ENCODE results near the gene ACSL1. TPM values are rescaled to one million over a fixed set of nuclear protein-coding genes. Genes with fewer than 3 reads are reported as not detected.
"Not testable (repeated sequence)": the region's sequence is repeated elsewhere in the genome, so short reads cannot be mapped to it uniquely, and the experiment has no call there.

The ACSL1 gene
- total and polyA plus RNA-seq, 7 experiments from 2014 or later, result 5.7 to 80.1 (median 11.5) TPM

DNA sequence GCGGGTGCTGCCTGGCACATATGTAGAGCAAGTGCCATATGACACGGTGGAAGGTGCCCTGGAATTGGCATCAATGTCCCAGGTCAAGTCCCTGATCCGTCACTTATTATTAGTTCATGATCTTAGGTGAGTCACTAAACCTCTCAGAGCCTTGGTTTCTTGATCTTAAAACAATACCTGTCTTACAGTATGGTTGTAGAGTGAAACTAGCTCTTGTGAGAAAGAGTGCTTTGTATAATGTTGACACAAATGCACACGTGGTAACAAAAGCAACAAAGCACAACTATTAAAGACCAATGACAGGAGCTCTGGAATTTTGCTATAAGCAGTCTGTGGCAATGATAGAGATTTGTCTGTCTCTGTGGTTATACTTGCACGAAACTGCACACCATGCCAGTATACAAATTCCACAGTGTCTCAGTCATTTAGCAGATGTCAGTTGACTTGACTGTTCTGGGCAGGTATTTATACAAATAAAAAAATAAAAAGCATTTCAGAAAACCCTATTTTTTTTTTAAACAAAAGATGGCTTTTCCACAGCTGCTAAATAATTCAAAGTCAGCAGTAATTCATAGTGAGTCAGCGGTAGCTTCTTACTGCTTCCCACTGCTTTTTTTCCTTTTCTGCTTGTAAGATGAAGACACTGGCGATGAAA is 19.7 kb upstream of the ACSL1 start:
- no peak overlapping the region for H3K27ac Mint-ChIP-seq
- no peak for DNase-seq
- Histone ChIP-seq H3K27ac (ENCODE audit: low read depth, low read length) (no peak overlapping the region), H3K36me3 (ENCODE audit: control insufficient read depth in 2 of 3, insufficient read depth in 3 of 3, low read length in 3 of 3) (no peaks in the 10 kb centered on the region), H3K27me3 (ENCODE audit: control insufficient read depth in 2 of 2, insufficient read depth in 2 of 2, low read length in 2 of 2) (no peaks in the 10 kb centered on the region), H3K4me3 (ENCODE audit: low read length) (no peak overlapping the region), H3K4me1 (ENCODE audit: control insufficient read depth in 2 of 2, insufficient read depth in 2 of 2, low read length in 2 of 2) (no peaks in the 10 kb centered on the region), H3K9me3 (ENCODE audit: control insufficient read depth in 2 of 3, low read length in 3 of 3) (no peaks in the 10 kb centered on the region)
- H3K36me3 Mint-ChIP-seq, result no peaks in the 10 kb centered on the region
- intact Hi-C loops (cut with micrococcal nuclease), result no loop called here
- H3K4me1 Mint-ChIP-seq, result peaks cover 0 to 22% (median 0%) of the 10 kb centered on the region in 7 donors
- H3K9me3 Mint-ChIP-seq, result no peaks in the 10 kb centered on the region
- ChIA-PET POLR2A (interaction anchor here (0.8 kb wide), 1 partner anchor 578 kb away, joined by 4 read pairs; no protein-coding TSS in a partner anchor), CTCF (interaction anchor here (0.7 kb wide), 1 partner anchor 11 kb away, joined by 3 read pairs; no protein-coding TSS in a partner anchor)
- H3K4me3 Mint-ChIP-seq, result no peak overlapping the region
- no peak for ATAC-seq
- peaks cover 0 to 10% (median 8%) of the 10 kb centered on the region in 5 donors for H3K27me3 Mint-ChIP-seq

DNA sequence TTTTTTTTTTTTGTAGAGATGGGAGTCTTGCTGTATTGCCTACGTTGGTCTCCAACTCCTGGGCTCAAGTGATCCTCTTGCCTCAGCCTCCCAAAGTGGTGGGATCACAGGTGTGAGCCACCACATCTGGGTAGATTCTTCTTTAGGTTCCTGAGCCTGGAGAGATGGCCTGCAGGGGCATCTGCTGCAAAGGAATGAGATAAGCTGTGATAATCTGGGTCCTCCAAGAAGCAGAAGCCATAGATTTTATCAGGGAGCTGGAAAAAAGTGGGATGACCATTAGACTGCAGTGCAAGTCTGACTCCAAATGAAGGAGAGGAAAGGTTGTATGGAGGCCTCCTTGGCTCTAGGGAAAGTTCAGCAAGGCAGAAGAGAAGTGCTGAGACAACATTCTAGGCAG is 19.0 kb upstream of the ACSL1 start:
- no peak overlapping the region for H3K27ac Mint-ChIP-seq
- Histone ChIP-seq H3K4me1 (ENCODE audit: control insufficient read depth in 2 of 2, insufficient read depth in 2 of 2, low read length in 2 of 2) (no peaks in the 10 kb centered on the region), H3K27ac (ENCODE audit: low read depth, low read length) (no peak overlapping the region), H3K9me3 (ENCODE audit: control insufficient read depth in 2 of 3, low read length in 3 of 3) (no peaks in the 10 kb centered on the region), H3K27me3 (ENCODE audit: control insufficient read depth in 2 of 2, insufficient read depth in 2 of 2, low read length in 2 of 2) (no peaks in the 10 kb centered on the region), H3K4me3 (ENCODE audit: low read length) (no peak overlapping the region), H3K36me3 (ENCODE audit: control insufficient read depth in 2 of 3, insufficient read depth in 3 of 3, low read length in 3 of 3) (no peaks in the 10 kb centered on the region)
- ChIA-PET POLR2A (no interaction called here), CTCF (no interaction called here)
- ATAC-seq (no peak), DNase-seq (no peak)
- H3K36me3 Mint-ChIP-seq, result no peaks in the 10 kb centered on the region
- peaks cover 0 to 16% (median 0%) of the 10 kb centered on the region in 7 donors for H3K4me1 Mint-ChIP-seq
- no peak overlapping the region for H3K4me3 Mint-ChIP-seq
- peaks cover 0 to 10% (median 9%) of the 10 kb centered on the region in 5 donors for H3K27me3 Mint-ChIP-seq
- intact Hi-C loops (cut with micrococcal nuclease), result no loop called here
- H3K9me3 Mint-ChIP-seq, result no peaks in the 10 kb centered on the region

DNA sequence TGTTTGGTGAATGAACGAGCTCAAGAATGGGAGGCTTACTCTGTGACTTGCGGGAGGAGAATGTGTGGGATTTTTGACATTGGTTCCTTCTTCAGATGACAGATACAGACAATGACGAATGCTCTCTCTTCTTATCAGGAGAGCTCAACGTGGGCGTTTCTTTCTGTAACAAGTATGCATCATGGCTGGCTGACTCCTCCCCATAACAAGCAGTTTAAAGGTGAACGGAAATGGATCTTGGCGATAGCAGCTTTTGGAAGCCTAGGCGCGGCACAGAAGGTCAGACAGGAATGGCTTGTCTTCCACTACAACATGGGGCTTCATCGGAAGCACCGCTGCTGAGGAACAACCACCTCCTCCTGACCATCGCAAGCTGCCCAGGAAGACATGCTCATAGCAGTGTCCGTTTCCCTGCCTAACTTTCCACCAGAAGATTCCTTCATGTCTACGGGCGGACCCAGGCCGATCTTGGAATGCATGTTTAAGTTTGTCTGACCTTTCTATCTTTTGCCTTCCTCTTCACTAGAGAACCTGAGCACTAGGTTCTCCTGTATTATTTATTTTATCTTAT is 18.3 kb upstream of the ACSL1 start:
- Mint-ChIP-seq H3K4me3 (no peak overlapping the region), H3K27ac (no peak overlapping the region), H3K4me1 (peaks cover 0 to 11% (median 0%) of the 10 kb centered on the region in 7 donors), H3K9me3 (no peaks in the 10 kb centered on the region), H3K27me3 (peaks cover 0 to 14% (median 10%) of the 10 kb centered on the region in 5 donors), H3K36me3 (no peaks in the 10 kb centered on the region)
- H3K27me3 ChIP-seq (ENCODE audit: control insufficient read depth in 2 of 2, insufficient read depth in 2 of 2, low read length in 2 of 2), result no peaks in the 10 kb centered on the region
- no peaks in the 10 kb centered on the region for H3K9me3 ChIP-seq (ENCODE audit: control insufficient read depth in 2 of 3, low read length in 3 of 3)
- DNase-seq, result no peak
- H3K4me3 ChIP-seq (ENCODE audit: low read length), result no peak overlapping the region
- intact Hi-C loops (cut with micrococcal nuclease), result no loop called here
- H3K27ac ChIP-seq (ENCODE audit: low read depth, low read length), result no peak overlapping the region
- H3K4me1 ChIP-seq (ENCODE audit: control insufficient read depth in 2 of 2, insufficient read depth in 2 of 2, low read length in 2 of 2), result no peaks in the 10 kb centered on the region
- H3K36me3 ChIP-seq (ENCODE audit: control insufficient read depth in 2 of 3, insufficient read depth in 3 of 3, low read length in 3 of 3), result no peaks in the 10 kb centered on the region
- peak; percentile 21 for ATAC-seq
- ChIA-PET POLR2A (interaction anchor here (0.6 kb wide), 1 partner anchor 99 kb away, joined by 4 read pairs; no protein-coding TSS in a partner anchor), CTCF (no interaction called here)

DNA sequence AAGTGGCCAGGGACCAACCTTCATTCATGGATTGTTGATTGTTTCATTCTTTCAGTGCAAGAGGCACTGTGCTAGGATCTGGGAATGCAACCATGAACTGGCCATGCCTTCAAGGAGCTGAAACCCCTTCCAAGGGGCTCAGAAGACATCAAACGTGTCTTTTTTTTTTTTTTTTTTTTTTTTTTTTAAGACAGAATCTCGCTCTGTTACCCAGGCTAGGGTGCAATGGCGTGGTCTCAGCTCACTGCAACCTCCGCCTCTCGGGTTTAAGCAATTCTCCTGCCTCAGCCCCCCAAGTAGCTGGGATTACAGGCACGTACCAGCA is 13.3 kb upstream of the ACSL1 start:
- H3K4me3 Mint-ChIP-seq; H3K27ac ChIP-seq (ENCODE audit: low read depth, low read length); H3K27ac Mint-ChIP-seq; ATAC-seq; POLR2A ChIA-PET; H3K9me3 Mint-ChIP-seq; H3K36me3 Mint-ChIP-seq; intact Hi-C loops (cut with micrococcal nuclease); DNase-seq; H3K4me3 ChIP-seq (ENCODE audit: low read length); H3K4me1 ChIP-seq (ENCODE audit: control insufficient read depth in 2 of 2, insufficient read depth in 2 of 2, low read length in 2 of 2); H3K36me3 ChIP-seq (ENCODE audit: control insufficient read depth in 2 of 3, insufficient read depth in 3 of 3, low read length in 3 of 3); H3K9me3 ChIP-seq (ENCODE audit: control insufficient read depth in 2 of 3, low read length in 3 of 3); H3K27me3 ChIP-seq (ENCODE audit: control insufficient read depth in 2 of 2, insufficient read depth in 2 of 2, low read length in 2 of 2): not testable (repeated sequence)
- CTCF ChIA-PET, result interaction anchor here (0.6 kb wide), 1 partner anchor 10 kb away, joined by 3 read pairs; no protein-coding TSS in a partner anchor
- H3K27me3 Mint-ChIP-seq, result peaks cover 0 to 15% (median 5%) of the 10 kb centered on the region in 5 donors
- H3K4me1 Mint-ChIP-seq, result peaks cover 0 to 10% (median 0%) of the 10 kb centered on the region in 7 donors

DNA sequence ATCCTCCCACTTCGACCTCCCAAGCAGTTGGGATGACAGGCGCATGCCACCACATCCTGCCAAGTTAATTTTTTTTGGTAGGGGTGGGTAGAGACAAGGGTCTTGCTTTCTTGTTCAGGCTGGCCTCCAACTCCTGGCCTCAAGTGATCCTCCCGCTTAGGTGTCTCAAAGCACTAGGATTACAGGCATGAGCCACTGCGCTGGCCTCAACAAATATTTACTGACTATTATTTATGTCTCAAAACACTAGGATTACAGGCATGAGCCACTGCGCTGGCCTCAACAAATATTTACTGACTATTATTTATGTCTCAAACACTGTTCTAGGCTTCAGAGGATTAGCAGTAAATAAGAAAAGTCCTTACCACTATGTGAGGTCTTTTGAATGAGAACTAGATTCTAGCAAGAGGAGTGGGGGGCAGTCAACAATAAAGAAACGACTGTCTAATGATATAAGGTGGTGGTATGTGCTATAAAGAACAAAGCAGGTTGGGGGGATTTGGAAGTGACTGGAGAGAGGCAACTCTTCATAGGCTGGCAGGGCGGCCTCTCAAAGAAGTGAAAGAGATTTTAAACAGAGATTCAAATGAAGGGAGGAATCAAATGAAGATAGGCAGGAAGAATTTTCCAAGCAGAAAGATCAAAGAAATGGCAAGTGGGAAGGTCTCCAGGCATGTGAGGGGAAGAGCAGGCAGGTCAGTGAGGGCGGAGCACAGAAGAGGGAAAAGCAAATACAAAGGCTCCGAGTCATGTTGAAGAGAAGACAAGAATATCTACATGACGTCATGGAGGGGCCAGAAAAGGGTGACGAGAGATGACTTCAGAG is 12.7 kb upstream of the ACSL1 start:
- H3K36me3 Mint-ChIP-seq, result no peaks in the 10 kb centered on the region
- no peaks in the 10 kb centered on the region for H3K27me3 ChIP-seq (ENCODE audit: control insufficient read depth in 2 of 2, insufficient read depth in 2 of 2, low read length in 2 of 2)
- H3K4me3 Mint-ChIP-seq, result no peak overlapping the region
- ATAC-seq (no peak), DNase-seq (no peak)
- H3K4me3 ChIP-seq (ENCODE audit: low read length), result no peak overlapping the region
- H3K27ac ChIP-seq (ENCODE audit: low read depth, low read length), result no peak overlapping the region
- intact Hi-C loops (cut with micrococcal nuclease), result no loop called here
- H3K9me3 ChIP-seq (ENCODE audit: control insufficient read depth in 2 of 3, low read length in 3 of 3), result no peaks in the 10 kb centered on the region
- peaks cover 0 to 7% (median 0%) of the 10 kb centered on the region in 7 donors for H3K4me1 Mint-ChIP-seq
- no peaks in the 10 kb centered on the region for H3K4me1 ChIP-seq (ENCODE audit: control insufficient read depth in 2 of 2, insufficient read depth in 2 of 2, low read length in 2 of 2)
- H3K27ac Mint-ChIP-seq, result no peak overlapping the region
- no peaks in the 10 kb centered on the region for H3K36me3 ChIP-seq (ENCODE audit: control insufficient read depth in 2 of 3, insufficient read depth in 3 of 3, low read length in 3 of 3)
- H3K27me3 Mint-ChIP-seq, result peaks cover 0 to 13% (median 5%) of the 10 kb centered on the region in 5 donors
- ChIA-PET POLR2A (no interaction called here), CTCF (no interaction called here)
- no peaks in the 10 kb centered on the region for H3K9me3 Mint-ChIP-seq

DNA sequence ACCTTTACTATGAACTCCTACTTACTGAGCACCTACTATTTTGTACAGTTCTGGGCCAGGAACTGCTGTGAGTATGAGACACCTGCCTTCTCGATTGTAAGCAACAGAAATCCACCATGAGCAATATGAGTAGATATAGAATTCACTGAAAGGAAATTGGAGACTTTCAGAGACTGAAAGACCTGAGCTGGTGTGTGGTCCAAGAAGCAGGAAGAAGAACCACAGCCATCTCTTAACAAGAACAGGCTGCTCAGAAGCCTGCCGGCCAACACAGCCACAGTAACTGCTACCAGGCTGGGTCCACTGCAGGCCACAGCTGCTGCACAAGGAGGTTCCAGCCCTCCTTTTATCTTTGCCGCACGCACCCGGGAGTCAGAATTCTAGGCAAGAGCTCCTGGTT is 10.8 kb upstream of the ACSL1 start:
- Mint-ChIP-seq H3K4me1 (peaks cover 0 to 7% (median 0%) of the 10 kb centered on the region in 7 donors), H3K27me3 (peaks cover 0 to 10% (median 5%) of the 10 kb centered on the region in 5 donors), H3K27ac (no peak overlapping the region), H3K36me3 (no peaks in the 10 kb centered on the region), H3K9me3 (no peaks in the 10 kb centered on the region), H3K4me3 (no peak overlapping the region)
- DNase-seq (no peak), ATAC-seq (no peak)
- no peaks in the 10 kb centered on the region for H3K9me3 ChIP-seq (ENCODE audit: control insufficient read depth in 2 of 3, low read length in 3 of 3)
- intact Hi-C loops (cut with micrococcal nuclease), result no loop called here
- H3K4me1 ChIP-seq (ENCODE audit: control insufficient read depth in 2 of 2, insufficient read depth in 2 of 2, low read length in 2 of 2), result no peaks in the 10 kb centered on the region
- no peak overlapping the region for H3K27ac ChIP-seq (ENCODE audit: low read depth, low read length)
- H3K4me3 ChIP-seq (ENCODE audit: low read length), result no peak overlapping the region
- POLR2A ChIA-PET, result no interaction called here
- H3K36me3 ChIP-seq (ENCODE audit: control insufficient read depth in 2 of 3, insufficient read depth in 3 of 3, low read length in 3 of 3), result no peaks in the 10 kb centered on the region
- CTCF ChIA-PET, result no interaction called here
- H3K27me3 ChIP-seq (ENCODE audit: control insufficient read depth in 2 of 2, insufficient read depth in 2 of 2, low read length in 2 of 2), result no peaks in the 10 kb centered on the region

Data from naive thymus-derived CD4-positive, alpha-beta T cell (primary cell).